GM18505 (cell line): ENCODE data around the gene ABCA5.

Source experiments
- ATAC-seq: cut with Tn5 transposase; IDR thresholded peaks from one replicate; pipeline ENCODE4 v1.9.1; 2021; ENCODE audit not compliant: unreplicated experiment
- POLR2A ChIP-seq: IDR thresholded peaks from 4 replicates; pipeline ENCODE4 v1.6.1; 2011; ENCODE audit warnings: borderline replicate concordance; ENCODE audit not compliant: insufficient read depth, insufficient read length; ENCODE audit errors: extremely low read depth

ABCA5 gene, protein sequence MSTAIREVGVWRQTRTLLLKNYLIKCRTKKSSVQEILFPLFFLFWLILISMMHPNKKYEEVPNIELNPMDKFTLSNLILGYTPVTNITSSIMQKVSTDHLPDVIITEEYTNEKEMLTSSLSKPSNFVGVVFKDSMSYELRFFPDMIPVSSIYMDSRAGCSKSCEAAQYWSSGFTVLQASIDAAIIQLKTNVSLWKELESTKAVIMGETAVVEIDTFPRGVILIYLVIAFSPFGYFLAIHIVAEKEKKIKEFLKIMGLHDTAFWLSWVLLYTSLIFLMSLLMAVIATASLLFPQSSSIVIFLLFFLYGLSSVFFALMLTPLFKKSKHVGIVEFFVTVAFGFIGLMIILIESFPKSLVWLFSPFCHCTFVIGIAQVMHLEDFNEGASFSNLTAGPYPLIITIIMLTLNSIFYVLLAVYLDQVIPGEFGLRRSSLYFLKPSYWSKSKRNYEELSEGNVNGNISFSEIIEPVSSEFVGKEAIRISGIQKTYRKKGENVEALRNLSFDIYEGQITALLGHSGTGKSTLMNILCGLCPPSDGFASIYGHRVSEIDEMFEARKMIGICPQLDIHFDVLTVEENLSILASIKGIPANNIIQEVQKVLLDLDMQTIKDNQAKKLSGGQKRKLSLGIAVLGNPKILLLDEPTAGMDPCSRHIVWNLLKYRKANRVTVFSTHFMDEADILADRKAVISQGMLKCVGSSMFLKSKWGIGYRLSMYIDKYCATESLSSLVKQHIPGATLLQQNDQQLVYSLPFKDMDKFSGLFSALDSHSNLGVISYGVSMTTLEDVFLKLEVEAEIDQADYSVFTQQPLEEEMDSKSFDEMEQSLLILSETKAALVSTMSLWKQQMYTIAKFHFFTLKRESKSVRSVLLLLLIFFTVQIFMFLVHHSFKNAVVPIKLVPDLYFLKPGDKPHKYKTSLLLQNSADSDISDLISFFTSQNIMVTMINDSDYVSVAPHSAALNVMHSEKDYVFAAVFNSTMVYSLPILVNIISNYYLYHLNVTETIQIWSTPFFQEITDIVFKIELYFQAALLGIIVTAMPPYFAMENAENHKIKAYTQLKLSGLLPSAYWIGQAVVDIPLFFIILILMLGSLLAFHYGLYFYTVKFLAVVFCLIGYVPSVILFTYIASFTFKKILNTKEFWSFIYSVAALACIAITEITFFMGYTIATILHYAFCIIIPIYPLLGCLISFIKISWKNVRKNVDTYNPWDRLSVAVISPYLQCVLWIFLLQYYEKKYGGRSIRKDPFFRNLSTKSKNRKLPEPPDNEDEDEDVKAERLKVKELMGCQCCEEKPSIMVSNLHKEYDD (N-terminal part only)

GRCh38 chr17:69327060-69327831, at the start of gene ABCA5:
TSS of gene ABCA5 (minus strand) at chr17:69327133. CDS start at chr17:69314415, 12,718 bp downstream.
- TF ChIP-seq POLR2A, result peak; percentile 96
- peak; percentile 97 for ATAC-seq

DNA sequence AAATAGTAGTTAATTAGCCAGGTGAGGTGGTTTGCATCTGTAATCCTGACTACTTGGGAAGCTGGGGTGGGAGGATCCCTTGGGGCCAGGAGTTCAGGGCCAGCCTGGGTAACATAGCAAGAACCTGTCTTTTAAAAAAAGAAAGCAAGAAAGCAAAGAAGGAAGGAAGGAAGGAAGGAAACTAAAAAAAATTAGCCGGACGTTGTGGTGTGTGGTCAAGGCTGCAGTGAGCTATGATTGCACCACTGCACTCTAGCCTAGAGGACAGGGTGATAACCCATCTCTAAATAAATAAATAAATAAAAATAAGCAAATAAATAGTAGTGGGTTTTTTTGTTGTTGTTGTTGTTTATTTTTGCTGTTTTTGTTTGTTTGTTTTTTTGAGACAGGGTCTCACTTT, 48.3 kb upstream of the ABCA5 start:
- TF ChIP-seq POLR2A, result no peak
- ATAC-seq, result no peak

DNA sequence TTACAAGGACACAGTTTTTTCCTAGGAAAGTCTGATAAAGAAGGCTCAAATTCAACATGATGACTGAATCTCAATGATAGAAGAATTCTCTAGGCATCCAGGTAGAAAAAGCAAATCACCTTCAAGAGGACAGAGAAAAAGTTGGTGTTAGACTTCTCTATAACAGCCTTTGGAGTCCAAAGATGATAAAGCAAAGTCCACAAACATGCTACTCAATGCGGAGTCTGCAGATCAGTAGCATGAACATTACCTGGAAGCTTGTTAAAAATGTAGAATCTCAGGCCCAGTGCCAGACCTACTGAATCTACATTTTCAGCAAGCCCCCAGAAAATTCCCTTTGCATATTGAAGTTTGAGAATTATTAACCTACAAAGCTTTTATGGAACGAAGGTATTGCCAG, 46.1 kb upstream of the ABCA5 start:
- no peak for ATAC-seq
- no peak for TF ChIP-seq POLR2A

GRCh38 chr17:69367298-69367697, 40.4 kb upstream of the ABCA5 start:
- ATAC-seq, result peak; percentile 47

DNA sequence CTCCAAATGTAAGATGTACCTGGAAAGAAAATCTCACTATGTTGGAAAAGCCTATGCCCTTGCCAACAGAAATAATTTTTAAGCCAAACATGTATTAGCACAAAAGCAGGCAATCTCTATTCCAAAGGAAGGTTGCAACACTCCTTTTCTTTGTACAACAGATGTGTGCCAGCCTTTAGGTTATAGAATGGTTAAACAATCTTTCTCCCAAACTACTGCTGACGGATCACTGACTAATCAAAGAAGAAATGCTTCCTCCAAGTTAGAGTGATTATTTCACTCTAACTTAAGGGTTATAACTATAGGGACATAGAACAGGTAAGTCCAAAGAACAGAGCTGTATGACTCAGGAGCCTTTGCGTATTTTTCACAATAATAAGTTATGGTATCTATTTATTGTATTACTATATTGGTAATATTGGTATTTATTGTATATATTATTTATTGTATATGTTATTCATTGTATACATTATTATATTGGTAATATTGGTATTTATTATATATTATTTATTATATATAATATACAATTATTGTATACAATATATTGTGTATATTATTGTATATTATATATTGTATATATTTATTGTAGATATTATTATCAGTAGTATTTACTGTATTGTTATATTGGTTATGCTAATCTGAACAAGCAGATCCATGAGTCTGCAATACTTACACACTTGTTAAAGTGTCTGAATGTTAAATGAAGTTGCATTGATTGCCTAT, 36.7 kb upstream of the ABCA5 start:
- no peak for ATAC-seq
- no peak for TF ChIP-seq POLR2A

More at GRCh38 chr17:69367298-69367697, 40.4 kb upstream of the ABCA5 start:
- TF ChIP-seq POLR2A, result no peak

DNA sequence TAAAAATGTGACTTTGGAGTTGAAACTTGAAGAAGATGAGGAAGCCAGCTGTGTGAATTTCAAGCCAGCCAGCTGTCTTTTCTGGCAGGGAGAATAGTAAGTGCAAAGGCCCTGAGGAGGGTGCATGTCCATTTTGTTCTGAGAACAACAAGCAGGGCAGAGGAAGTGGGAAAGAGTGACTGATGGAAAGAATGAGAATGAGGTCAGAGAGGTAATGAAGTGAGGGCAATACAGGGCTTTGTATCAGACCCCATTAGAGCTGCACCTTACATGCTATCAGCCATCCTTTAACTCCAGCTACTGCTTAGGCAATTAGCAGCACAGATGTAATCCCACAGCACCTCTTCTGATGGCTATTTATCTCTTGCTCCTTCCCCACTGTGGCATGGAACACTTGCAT, 34.2 kb upstream of the ABCA5 start:
- TF ChIP-seq POLR2A, result no peak
- no peak for ATAC-seq

DNA sequence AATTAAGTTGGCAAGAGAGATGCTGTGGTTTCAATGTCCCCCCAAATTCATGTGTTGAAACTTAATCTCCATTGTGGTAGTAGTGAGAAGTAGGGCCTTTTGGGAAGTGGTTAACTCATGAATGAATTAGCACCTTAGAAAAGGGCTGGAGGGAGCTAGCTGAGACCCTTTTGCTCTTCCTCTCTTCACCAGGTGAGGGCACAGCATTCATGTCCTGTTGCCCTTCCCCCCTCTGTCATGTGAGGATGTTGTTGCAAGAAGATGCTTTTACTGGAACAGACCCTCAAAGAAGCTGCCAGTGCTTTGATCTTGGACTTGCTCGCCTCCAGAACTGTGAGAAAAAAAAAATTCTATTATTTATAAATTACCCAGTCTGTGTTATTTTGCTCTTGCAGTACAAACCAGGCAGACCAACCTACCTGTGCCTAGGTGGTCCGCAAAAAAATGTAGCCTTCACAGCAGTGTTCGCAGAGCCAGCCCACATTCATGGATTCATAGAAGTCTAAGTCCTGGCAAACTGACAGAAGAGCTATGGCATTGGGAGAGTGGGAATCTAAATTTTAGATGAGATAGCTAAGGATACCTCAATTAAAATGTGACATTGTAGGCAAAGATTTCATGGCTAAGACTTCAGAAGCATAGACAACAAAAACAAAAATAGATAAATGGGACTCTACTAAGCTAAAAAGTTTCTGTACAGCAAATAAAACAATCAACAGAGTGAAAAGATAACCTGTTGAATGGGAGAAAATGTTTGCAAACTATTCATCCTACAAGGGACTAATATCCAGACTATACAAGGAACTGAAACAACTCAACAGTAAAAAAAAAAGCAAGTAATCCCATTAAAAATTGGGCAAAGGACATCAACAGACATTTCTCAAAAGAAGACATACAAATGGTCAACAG, 32.0 kb upstream of the ABCA5 start:
- no peak for ATAC-seq

DNA sequence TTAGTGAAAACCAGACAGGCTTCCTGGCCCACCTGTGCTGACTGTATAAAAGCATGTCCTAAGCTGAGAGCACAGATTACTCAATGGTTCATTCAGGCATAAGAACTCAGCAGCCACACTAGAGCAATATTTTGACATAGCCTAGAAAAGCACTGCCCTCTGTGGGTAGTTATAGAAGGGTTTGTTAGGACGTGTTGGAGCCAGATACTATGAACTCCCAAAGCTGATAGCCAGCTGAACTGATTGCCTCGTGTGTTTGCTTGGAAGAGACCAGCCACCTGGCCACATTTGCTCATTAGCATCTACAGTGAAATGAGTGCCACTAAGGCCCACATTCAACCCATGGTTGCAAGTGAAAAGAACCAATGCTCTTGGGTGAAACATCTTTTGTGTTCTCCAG, 30.8 kb upstream of the ABCA5 start:
- TF ChIP-seq POLR2A, result no peak
- ATAC-seq, result no peak

More for the DNA sequence above, 32.0 kb upstream of the ABCA5 start:
- TF ChIP-seq POLR2A, result no peak

- TF ChIP-seq POLR2A, result no peak
- ATAC-seq, result no peak
These were observed 29.7 kb upstream of the ABCA5 start for GRCh38 chr17:69356625-69357024.

GRCh38 chr17:69350911-69351310, 24.0 kb upstream of the ABCA5 start:
- no peak for ATAC-seq
- no peak for TF ChIP-seq POLR2A

DNA sequence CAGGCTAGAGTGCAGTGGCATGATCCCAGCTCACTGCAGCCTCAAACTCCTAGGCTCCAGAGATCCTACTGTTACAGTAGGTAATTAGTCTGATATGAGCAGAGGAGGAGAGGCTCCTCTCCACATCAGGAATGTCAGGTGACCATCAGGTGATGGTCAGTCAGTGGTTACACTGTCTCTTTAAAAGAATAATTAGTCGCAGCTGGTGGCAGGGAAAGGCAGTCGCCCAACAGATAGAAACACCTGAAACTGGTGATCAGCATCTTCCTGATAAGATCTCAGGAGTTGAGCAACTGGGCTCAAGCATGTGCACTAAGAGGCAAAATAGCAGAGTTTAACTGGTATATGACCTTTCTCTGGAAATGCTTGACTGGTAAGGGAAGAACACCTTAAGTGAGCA, 21.5 kb upstream of the ABCA5 start:
- no peak for TF ChIP-seq POLR2A
- ATAC-seq, result no peak

DNA sequence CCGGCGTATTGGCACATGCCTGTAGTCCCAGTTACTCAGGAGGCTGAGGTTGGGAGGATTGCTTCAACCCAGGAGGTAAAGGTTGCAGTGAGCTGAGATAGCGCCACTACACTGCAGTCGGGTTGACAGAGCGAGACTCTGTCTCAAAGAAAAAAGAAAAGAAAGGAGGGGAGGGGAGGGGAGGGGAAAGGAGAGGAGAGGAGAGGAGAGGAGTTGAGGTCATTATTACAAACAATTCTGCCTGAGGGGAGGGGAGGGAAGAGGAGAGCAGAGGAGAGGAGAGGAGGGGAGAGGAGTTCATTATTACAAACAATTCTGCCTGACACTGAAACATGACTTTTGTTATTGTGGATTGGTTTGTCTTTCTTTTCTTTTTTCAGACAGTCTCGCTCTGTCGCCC, 19.8 kb upstream of the ABCA5 start:
- ATAC-seq, result no peak
- no peak for TF ChIP-seq POLR2A
